ENCODE measurements around the gene GUK1.
A peak's percentile ranks its signal among the peaks of the same experiment; 100 is the strongest.

GUK1 gene

DNA sequence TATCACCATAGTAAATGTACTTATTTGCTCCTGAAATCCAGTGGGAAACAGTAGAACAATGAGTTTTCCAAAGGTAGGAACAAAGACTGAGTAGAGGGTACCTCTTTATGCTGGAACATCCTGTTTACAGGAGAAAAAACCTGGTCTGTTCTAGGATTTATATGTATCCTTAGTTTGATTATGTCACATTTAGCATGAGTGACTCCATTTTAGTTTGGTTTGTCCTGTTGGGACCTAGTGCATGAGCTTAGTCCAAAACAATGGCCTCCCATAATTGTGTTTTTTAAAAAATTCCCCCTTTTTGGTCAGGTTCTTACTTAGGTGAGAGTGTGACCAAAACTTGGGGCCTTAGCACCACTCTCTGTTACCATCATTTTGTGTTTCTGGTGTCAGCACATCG is 27.5 kb upstream of the GUK1 start:
- no peak for TF ChIP-seq CTCF (IDR thresholded peaks at IDR 0.05; ENCODE audit: control insufficient read depth, insufficient read depth, low read depth, low read length, missing control alignments)
- DNase-seq (ENCODE audit: low read depth) = no peak

GRCh38 chr1:228114827-228115226 is 25.3 kb upstream of the GUK1 start:
- no peak for DNase-seq (ENCODE audit: low read depth)
- no peak for TF ChIP-seq CTCF (IDR thresholded peaks at IDR 0.05; ENCODE audit: control insufficient read depth, insufficient read depth, low read depth, low read length, missing control alignments)
- H3K4me3 ChIP-seq (ENCODE audit: control insufficient read depth, low read depth, low read length) = no peak overlapping the region

More for the DNA sequence above, 27.5 kb upstream of the GUK1 start:
- H3K4me3 ChIP-seq (ENCODE audit: control insufficient read depth, low read depth, low read length) = no peak overlapping the region

GRCh38 chr1:228117335-228117734 is 22.7 kb upstream of the GUK1 start:
- no peak for TF ChIP-seq CTCF (IDR thresholded peaks at IDR 0.05; ENCODE audit: control insufficient read depth, insufficient read depth, low read depth, low read length, missing control alignments)

GRCh38 chr1:228118040-228118439 is 22.0 kb upstream of the GUK1 start:
- no peak overlapping the region for H3K4me3 ChIP-seq (ENCODE audit: control insufficient read depth, low read depth, low read length)
- no peak for TF ChIP-seq CTCF (IDR thresholded peaks at IDR 0.05; ENCODE audit: control insufficient read depth, insufficient read depth, low read depth, low read length, missing control alignments)
- no peak for DNase-seq (ENCODE audit: low read depth)

More at GRCh38 chr1:228117335-228117734, 22.7 kb upstream of the GUK1 start:
- no peak overlapping the region for H3K4me3 ChIP-seq (ENCODE audit: control insufficient read depth, low read depth, low read length)
- DNase-seq (ENCODE audit: low read depth) = no peak

DNA sequence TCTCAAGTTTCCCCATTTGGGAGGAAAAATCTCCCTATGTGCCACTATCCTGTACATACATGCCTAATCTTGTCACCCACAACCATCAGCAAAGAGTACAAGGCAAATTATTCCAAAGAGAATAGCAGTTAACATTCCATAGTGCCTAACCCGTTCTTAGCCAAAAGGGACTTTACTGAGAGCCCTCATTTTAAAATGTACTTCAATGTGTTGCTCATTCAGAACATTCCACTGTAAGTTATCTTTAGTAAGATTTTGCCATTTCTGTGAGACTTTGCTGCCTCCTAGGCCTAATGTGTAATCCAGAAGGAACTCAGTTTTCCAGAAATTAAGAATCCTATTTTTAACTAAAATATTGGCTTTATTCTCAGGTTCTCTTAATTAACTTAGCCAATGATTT is 19.7 kb upstream of the GUK1 start:
- H3K4me3 ChIP-seq (ENCODE audit: control insufficient read depth, low read depth, low read length) = no peak overlapping the region
- no peak for TF ChIP-seq CTCF (IDR thresholded peaks at IDR 0.05; ENCODE audit: control insufficient read depth, insufficient read depth, low read depth, low read length, missing control alignments)
- DNase-seq (ENCODE audit: low read depth) = no peak

DNA sequence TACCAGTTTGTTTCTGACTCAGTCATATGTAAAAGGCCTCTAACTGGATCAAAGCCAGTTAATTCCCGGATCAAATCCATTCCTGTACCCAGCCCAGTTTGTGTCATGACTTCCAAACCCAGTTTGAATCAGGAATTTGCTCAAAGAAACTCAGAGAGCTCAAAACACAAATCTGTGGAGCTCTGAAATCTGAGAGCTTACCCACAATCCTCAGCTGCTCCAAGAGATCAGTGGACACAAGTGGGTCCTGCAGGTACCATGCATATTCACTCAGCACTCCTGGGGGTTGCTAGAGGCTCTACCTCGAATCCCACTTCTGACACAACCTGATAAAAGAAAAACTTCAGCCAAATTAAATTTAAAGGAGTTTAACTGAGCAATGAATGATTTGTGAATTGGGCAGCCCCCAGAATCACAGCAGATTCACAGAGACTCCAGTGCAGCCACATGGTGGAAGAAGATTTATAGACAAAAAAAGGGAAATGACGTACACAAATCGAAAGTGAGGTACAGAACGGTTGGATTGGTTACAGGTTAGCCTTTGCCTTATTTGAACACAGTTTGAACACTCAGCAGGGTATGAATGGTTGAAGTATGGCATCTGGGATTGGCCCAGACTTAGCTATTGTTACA is 19.1 kb upstream of the GUK1 start:
- TF ChIP-seq CTCF (IDR thresholded peaks at IDR 0.05; ENCODE audit: control insufficient read depth, insufficient read depth, low read depth, low read length, missing control alignments) = no peak
- no peak overlapping the region for H3K4me3 ChIP-seq (ENCODE audit: control insufficient read depth, low read depth, low read length)
- peak; percentile 18 for DNase-seq (ENCODE audit: low read depth)
